Activated naive CD4-positive, alpha-beta T cell treated with Interleukin-2 at 50 U/mL for 16 hours (primary cell): ENCODE measurements around the gene CPA2.
"Not testable (repeated sequence)": the region's sequence is repeated elsewhere in the genome, so short reads cannot be mapped to it uniquely, and the experiment has no call there.

ENCODE experiments used
- DNase-seq: peaks from one replicate; pipeline ENCODE4 v3.0.0-alpha.2; 2020

The CPA2 gene

DNA sequence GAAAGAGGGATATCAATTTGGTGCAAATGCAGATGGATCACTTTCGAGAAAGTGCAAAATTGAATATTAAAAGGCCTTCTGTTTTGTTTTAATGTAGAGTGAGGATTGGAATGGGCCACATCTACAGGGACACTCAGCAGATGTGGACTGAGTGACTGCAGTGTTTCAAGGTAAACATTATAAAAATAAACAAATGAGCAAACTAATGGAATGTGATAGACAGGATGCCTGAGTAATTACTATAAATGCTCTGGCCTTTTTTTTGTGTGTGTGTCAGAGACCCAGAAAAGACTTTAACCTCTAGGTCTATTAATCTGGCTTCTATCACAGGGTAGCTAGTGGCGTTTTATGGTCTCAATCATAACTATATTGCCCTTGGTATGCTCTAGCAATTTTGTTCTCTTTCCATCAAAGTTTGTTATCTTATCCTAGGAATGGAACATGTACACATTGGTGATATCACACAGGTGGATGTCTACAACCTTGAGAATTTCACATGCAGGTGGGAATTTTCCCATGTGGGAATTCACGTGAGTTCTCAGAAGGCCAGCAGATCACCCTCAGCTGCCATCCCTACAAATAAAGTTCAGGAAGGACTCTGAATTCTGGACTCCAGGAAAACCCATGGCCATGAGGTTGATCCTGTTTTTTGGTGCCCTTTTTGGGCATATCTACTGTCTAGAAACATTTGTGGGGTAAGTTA, at the start of gene CPA2:
TSS of gene CPA2 (plus strand) at position 606 of the 703 bp plus-strand sequence. CDS start at position 625, 19 bp downstream.
- no peak for DNase-seq

DNA sequence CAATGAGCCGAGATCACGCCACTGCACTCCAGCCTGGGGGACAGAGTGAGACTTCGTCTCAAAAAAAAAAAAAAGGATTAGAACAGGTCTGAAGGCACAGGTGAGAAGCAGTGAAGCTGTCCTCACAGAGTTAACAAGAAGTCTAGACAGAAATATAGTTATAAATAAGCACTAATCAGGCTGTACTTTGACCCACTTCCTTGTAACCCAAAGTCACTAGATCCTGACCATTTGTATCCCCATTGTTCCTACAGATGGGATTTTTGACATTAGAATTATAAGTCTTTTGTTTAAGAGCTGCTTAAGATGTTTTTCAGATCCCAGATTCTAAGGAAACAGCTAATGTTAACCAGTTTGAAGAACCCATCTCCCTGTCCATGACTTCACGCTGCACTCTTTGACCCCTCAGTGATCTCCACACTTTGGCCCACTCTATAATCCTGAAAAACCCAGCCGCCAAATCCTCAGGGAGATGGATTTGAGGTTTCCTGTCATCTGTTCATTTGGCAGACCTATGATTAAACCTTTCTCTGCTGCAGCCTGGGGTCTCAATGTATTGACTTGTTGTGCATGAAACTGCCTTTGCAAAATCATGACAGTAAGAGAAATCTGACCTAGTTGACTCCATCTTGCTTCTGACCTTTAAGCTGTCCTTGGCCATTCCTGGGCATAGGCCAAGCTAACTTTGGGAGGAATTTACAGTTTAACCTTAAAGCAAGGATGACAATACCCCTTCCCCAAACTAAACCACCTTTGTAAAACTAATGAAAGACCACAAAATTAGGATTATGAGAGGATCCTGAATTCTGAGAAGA, 47.6 kb upstream of the CPA2 start:
- DNase-seq = no peak

DNA sequence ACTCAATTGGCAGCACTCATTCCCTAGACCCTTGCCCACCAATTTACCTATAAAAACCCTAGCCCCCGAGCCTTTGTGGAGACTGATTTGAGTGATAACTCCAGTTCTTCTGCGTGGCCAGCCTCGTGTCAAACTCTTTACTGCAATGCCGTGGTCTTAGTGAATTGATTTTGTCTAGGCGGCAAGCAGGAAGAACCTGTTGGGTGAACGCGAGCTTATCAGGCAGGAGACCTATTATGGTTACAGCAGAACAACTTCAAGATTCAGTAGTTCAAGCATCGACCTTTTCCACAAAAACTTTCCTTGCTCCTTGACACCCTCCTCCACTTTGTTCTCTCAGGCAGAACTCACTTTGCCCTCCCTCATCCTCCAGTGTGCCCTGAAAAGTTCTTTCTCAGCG, 46.8 kb upstream of the CPA2 start:
- DNase-seq = no peak

GRCh38 chr7:130221746-130222145, 44.9 kb upstream of the CPA2 start:
- no peak for DNase-seq

DNA sequence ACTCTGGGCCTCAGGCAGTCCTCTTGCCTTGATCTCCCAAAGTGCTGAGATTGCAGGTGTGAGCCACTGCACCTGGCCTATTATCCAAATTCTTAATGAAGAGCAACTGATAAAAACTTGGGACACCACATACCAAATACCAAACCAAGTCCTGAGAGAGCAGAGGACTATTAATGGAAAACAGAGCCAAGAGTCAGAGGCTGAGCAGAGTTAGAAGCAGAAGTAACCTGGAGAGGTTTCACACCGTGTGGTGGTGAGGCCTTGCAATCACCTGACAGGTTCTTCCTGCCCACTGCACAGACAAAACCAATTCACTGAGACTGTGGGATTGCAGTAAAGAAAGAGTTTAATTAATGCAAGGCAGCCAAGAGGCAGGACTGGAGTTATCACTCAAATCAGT, 43.0 kb upstream of the CPA2 start:
- DNase-seq = no peak

DNA sequence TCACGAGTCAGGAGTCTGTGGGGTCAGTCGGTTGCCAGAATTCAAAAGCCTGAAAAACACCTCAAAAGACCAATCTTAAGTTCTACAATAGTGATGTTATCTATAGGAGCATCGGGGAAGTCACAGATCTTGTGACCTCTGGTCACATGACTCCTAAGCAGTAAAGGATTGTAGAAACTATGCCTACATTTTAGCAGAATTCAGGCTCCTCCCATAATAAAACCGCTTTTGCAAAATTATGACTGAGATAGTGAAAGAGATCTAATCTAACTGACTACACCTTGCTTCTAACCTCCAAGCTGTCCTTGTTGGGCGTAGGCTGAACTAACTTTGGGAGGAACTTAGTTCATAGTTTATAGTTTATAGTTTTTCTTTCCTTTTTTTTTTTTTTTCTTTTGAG, 42.5 kb upstream of the CPA2 start:
- no peak for DNase-seq

DNA sequence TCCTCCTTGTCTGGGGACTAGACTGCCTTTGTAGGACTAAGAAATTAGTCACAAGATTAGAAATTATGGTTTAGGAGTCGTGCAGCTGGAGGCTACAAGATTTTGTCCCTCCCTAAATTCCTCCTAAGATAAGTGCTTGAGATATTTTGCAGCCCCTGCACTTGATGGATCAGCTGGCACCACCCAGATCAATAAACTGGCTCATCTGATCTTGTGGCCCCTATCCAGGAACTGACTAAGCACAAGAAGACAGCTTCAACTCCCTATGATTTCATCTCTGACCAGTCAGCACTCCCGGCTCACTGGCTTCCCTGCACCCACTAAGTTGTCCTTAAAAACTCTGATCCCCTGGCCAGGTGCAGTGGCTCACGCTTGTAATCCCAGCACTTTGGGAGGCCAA, 41.7 kb upstream of the CPA2 start:
- DNase-seq = not testable (repeated sequence)

- no peak for DNase-seq
Measured at GRCh38 chr7:130226333-130226732, 40.3 kb upstream of the CPA2 start.

DNA sequence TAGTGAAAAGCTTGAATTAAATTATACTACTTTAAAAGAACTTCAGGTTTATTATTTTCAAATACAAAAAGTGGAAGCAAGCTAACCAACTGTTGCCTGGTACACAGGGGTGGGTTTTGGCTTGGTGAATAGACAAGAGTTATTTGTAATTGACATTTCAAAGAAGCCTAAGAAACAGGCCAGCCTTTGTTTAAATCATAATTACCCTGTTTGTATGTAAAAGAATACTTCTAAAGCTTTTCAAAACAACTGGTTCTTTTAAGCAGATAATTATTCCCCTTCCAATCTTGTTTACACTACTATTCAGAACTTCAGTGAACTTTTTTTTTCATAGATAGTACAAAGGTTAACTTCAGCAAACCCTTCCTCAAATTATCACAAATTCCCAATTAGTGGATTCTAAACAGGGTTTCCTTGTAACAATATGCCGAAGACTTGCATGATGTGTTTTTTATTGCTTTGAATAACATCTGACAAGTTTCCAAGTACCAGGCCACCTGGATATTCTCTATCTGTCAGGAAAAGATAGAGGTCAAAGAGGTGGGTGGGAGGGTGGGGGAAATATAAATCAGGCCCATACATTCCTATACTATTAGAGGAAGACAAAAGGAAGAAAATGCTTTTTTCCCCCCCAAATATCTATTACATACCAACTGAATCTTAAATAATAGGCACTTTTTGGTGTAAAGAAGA, 38.6 kb upstream of the CPA2 start:
- DNase-seq = no peak

GRCh38 chr7:130228840-130229502, 37.7 kb upstream of the CPA2 start:
- DNase-seq = no peak

DNA sequence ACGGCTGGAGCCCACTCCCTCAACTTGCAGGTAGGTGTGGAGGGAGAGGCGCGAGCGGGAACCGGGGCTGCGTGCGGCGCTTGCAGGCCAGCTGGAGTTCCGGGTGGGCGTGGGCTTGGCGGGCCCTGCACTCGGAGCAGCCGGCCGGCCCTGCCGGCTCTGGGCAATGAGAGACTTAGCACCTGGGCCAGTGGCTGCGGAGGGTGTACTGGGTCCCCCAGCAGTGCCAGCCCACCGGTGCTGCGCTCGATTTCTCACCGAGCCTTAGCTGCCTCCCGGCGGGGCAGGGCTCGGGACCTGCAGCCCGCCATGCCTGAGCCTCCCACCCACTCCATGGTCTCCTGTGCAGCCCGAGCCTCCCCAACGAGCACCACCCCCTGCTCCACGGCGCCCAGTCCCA, 36.7 kb upstream of the CPA2 start:
- not testable (repeated sequence) for DNase-seq

- DNase-seq = no peak
Measured at GRCh38 chr7:130231792-130232191, 34.9 kb upstream of the CPA2 start.

DNA sequence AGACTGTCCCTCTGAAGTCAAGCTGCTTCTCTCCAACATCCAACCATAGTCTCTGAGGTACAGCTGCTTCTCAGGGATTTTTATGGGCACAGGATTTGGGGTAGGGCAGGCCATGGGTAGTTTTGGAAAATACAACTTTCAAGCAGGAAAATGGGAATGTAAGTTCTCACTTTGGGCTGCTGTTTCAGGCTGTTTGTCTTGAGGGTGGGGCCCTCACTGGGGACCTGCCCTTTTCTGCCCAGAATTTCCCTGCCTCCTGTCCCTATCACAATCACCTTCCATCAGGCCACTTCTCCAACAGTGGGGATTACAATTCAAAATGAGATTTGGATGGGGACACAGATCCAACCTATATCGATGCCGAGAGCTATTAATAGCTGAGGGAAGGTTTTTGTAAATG, 34.5 kb upstream of the CPA2 start:
- no peak for DNase-seq

GRCh38 chr7:130234078-130234477, 32.6 kb upstream of the CPA2 start:
- no peak for DNase-seq

GRCh38 chr7:130236361-130236760, 30.3 kb upstream of the CPA2 start:
- DNase-seq = not testable (repeated sequence)

- DNase-seq = no peak
Measured at GRCh38 chr7:130240240-130240639, 26.4 kb upstream of the CPA2 start.

- DNase-seq = peak; percentile 50
Measured at GRCh38 chr7:130242198-130243014, 24.3 kb upstream of the CPA2 start.

GRCh38 chr7:130243486-130243885, 23.2 kb upstream of the CPA2 start:
- DNase-seq = not testable (repeated sequence)

DNA sequence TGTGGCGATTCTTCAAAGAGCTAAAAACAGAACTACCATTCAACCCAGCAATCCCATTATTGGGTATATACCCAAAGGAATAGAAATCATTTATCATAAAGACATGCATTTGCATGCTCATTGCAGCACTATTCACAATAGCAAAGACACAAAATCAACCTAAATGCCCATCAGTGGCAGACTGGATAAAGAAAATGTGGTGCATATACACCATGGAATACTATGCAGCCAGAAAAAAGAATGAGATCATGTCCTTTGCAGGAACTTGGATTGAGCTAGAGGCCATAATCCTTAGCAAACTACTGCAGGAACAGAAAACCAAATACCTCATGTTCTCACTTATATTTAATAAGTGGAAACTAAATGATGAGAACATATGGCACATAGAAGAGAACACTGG, 20.2 kb upstream of the CPA2 start:
- DNase-seq = not testable (repeated sequence)

- DNase-seq = not testable (repeated sequence)
Measured at GRCh38 chr7:130248842-130249241, 17.8 kb upstream of the CPA2 start.

DNA sequence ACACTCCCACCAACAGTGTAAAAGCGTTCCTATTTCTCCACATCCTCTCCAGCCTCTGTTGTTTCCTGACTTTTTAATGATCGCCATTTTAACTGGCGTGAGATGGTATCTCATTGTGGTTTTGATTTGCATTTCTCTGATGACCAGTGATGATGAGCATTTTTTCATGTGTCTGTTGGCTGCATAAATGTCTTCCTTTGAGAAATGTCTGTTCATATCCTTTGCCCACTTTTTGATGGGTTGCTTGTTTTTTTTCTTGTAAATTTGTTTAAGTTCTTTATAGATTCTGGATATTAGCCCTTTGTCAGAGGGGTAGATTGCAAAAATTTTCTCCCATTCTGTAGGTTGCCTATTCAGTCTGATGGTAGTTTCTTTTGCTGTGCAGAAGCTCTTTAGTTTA, 17.0 kb upstream of the CPA2 start:
- not testable (repeated sequence) for DNase-seq

DNA sequence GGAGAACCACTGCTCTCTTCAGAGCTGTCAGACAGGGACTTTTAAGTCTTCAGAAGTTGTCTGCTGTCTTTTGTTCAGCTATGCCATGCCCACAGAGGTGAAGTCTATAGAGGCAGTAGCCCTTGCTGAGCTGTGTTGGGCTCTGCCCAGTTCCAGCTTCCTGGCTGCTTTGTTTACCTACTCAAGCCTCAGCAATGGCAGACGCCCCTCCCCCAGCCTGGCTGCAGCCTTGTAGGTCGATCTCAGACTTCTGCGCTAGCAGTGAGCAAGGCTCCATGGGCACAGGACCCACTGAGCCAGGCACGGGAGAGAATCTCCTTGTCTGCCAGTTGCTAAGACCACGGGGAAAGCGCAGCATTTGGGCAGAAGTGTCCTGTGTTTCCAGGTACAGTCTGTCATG, 12.1 kb upstream of the CPA2 start:
- DNase-seq = no peak
